Astrocyte (in vitro differentiated cells and primary cell): ENCODE data around the gene NODAL. TPM values are rescaled to one million over a fixed set of nuclear protein-coding genes. Genes with fewer than 3 reads are reported as not detected.

Experiments
- DNase-seq: peaks from one replicate; pipeline ENCODE4 v3.0.0-alpha.2; 2010; ENCODE audit warnings: low read depth
- FAIRE-seq: peaks from 2 replicates; lab custom pipeline; 2011; peaks lifted over from hg19 to GRCh38; lab: Jason Lieb, UNC
- H2AFZ ChIP-seq: 2 replicates; pipeline ENCODE4 v1.6.0; 2012; ENCODE audit warnings: low read depth, low read length, inconsistent platforms
- H3K27ac ChIP-seq: 2 replicates; pipeline ENCODE4 v1.5.1; 2011; ENCODE audit warnings: low read depth, low read length, inconsistent platforms
- H3K27me3 ChIP-seq: 2 replicates; pipeline ENCODE4 v1.6.0; 2011; ENCODE audit warnings: low read length, inconsistent platforms; ENCODE audit not compliant: insufficient read depth
- H3K36me3 ChIP-seq: 2 replicates; pipeline ENCODE4 v1.5.1; 2011; ENCODE audit warnings: low read length, inconsistent platforms; ENCODE audit not compliant: insufficient read depth
- H3K4me1 ChIP-seq: 2 replicates; pipeline ENCODE4 v1.5.1; 2011; ENCODE audit warnings: low read length, inconsistent platforms; ENCODE audit not compliant: insufficient read depth
- H3K4me2 ChIP-seq: 2 replicates; pipeline ENCODE4 v1.6.0; 2012; ENCODE audit warnings: low read length, inconsistent platforms
- H3K4me3 ChIP-seq: 2 replicates; pipeline ENCODE4 v1.5.1; 2011; ENCODE audit warnings: low read depth, mild to moderate bottlenecking, low read length, inconsistent platforms; ENCODE audit not compliant: insufficient read depth
- H3K79me2 ChIP-seq: 2 replicates; pipeline ENCODE4 v1.6.0; 2012; ENCODE audit warnings: mild to moderate bottlenecking, low read length, inconsistent platforms; ENCODE audit not compliant: insufficient read depth
- H3K9ac ChIP-seq: 2 replicates; pipeline ENCODE4 v1.6.0; 2012; ENCODE audit warnings: mild to moderate bottlenecking, low read length, inconsistent platforms
- H3K9me3 ChIP-seq: 2 replicates; pipeline ENCODE4 v1.5.1; 2012; ENCODE audit warnings: low read depth, mild to moderate bottlenecking, low read length, inconsistent platforms; ENCODE audit not compliant: insufficient read depth
- H4K20me1 ChIP-seq: 2 replicates; pipeline ENCODE4 v1.6.0; 2012; ENCODE audit warnings: low read length, inconsistent platforms; ENCODE audit not compliant: insufficient read depth
- H3K27ac Mint-ChIP-seq: one replicate; pipeline ENCODE4 v1.8.0; 2021; ENCODE audit warnings: mild to moderate bottlenecking, mixed read lengths; ENCODE audit not compliant: unreplicated experiment
- H3K27me3 Mint-ChIP-seq: one replicate; pipeline ENCODE4 v1.8.0; 2021; ENCODE audit warnings: low read depth, mixed read lengths; ENCODE audit not compliant: unreplicated experiment
- H3K36me3 Mint-ChIP-seq: one replicate; pipeline ENCODE4 v1.8.0; 2021; ENCODE audit warnings: low read depth, mixed read lengths; ENCODE audit not compliant: unreplicated experiment
- H3K4me1 Mint-ChIP-seq: one replicate; pipeline ENCODE4 v1.8.0; 2021; ENCODE audit warnings: low read depth, mixed read lengths; ENCODE audit not compliant: unreplicated experiment
- H3K4me3 Mint-ChIP-seq: one replicate; pipeline ENCODE4 v1.8.0; 2021; ENCODE audit warnings: mild to moderate bottlenecking, moderate library complexity, mixed read lengths; ENCODE audit not compliant: unreplicated experiment
- H3K9me3 Mint-ChIP-seq: one replicate; pipeline ENCODE4 v1.8.0; 2021; ENCODE audit warnings: mild to moderate bottlenecking, mixed read lengths; ENCODE audit not compliant: unreplicated experiment
- EZH2 ChIP-seq: IDR thresholded peaks from 2 replicates; pipeline ENCODE4 v1.6.1; 2012; ENCODE audit warnings: mild to moderate bottlenecking, low read length, inconsistent platforms; ENCODE audit not compliant: insufficient read depth
- total RNA-seq: library from RNA; stranded (reverse); gene quantifications from 2 replicates; pipeline ENCODE4 v1.2.1, GENCODE V29; 2021
- TF ChIP-seq, protein P1 (sequence below): IDR thresholded peaks from 2 replicates; pipeline ENCODE4 v1.5.1; 2011; ENCODE audit warnings: low read depth, mild to moderate bottlenecking, inconsistent platforms, low read length, moderate library complexity; ENCODE audit not compliant: insufficient read depth

NODAL gene
- total RNA-seq, 1 donor from 2014 or later: not detected

DNA sequence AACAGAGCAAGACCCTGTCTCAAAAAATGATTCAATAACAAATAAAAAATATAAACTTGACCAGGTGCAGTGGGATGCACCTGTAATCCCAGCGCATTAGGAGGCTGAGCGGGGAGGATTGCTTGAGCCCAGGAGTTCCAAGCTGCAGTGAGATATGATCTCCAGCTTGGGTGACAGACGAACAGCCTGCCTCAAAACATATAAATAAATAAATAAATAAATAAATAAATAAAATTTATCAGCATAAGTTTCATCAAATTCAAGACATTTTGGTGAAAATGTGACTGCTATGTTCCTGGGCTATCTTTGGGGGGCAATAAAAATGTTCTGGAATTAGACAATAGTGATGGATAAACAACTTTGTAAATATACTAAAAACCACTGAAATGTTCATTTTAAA lies 42.3 kb downstream of the NODAL start:
- Histone ChIP-seq H3K4me2 (no peak overlapping the region), H2AFZ (no peak overlapping the region), H3K4me3 (no peak overlapping the region), H4K20me1 (no peaks in the 10 kb centered on the region), H3K79me2 (peaks cover under 1% of the 10 kb centered on the region), H3K27me3 (no peaks in the 10 kb centered on the region), H3K9me3 (no peaks in the 10 kb centered on the region), H3K9ac (no peak overlapping the region), H3K4me1 (peaks cover 4% of the 10 kb centered on the region), H3K27ac (no peak overlapping the region), H3K36me3 (no peaks in the 10 kb centered on the region)
- FAIRE-seq: no peak
- TF ChIP-seq, protein P1, sequence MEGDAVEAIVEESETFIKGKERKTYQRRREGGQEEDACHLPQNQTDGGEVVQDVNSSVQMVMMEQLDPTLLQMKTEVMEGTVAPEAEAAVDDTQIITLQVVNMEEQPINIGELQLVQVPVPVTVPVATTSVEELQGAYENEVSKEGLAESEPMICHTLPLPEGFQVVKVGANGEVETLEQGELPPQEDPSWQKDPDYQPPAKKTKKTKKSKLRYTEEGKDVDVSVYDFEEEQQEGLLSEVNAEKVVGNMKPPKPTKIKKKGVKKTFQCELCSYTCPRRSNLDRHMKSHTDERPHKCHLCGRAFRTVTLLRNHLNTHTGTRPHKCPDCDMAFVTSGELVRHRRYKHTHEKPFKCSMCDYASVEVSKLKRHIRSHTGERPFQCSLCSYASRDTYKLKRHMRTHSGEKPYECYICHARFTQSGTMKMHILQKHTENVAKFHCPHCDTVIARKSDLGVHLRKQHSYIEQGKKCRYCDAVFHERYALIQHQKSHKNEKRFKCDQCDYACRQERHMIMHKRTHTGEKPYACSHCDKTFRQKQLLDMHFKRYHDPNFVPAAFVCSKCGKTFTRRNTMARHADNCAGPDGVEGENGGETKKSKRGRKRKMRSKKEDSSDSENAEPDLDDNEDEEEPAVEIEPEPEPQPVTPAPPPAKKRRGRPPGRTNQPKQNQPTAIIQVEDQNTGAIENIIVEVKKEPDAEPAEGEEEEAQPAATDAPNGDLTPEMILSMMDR: no peak
- TF ChIP-seq EZH2: no peak
- Mint-ChIP-seq H3K27ac (no peak overlapping the region), H3K9me3 (no peaks in the 10 kb centered on the region), H3K4me1 (peaks cover 3% of the 10 kb centered on the region), H3K4me3 (no peak overlapping the region), H3K27me3 (no peaks in the 10 kb centered on the region), H3K36me3 (no peaks in the 10 kb centered on the region)
- no peak for DNase-seq

DNA sequence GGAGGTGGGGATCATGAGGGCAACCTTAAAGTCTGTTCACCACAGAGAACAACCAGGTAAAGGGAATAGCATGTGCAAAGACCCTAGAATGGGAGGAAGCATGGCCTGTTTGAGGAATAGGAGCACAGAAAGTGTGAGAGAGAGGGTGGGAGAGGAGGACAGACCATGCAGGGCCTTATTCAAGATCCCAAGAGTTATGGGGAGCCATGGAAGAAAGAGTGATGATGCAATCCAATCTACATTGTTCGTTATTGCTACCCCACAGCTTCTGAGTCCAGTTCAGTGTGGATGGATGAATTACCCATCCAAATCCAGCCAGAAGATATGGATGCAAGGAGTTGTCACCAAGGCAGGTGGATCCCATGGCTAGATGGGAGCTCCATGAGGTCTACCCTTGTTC lies 45.3 kb downstream of the NODAL start:
- Histone ChIP-seq H3K4me1 (no peaks in the 10 kb centered on the region), H3K4me2 (no peak overlapping the region), H3K36me3 (no peaks in the 10 kb centered on the region), H3K9me3 (no peaks in the 10 kb centered on the region), H2AFZ (no peak overlapping the region), H3K9ac (no peak overlapping the region), H3K79me2 (no peaks in the 10 kb centered on the region), H3K27ac (no peak overlapping the region), H3K27me3 (peaks cover 7% of the 10 kb centered on the region), H3K4me3 (no peak overlapping the region), H4K20me1 (no peaks in the 10 kb centered on the region)
- Mint-ChIP-seq H3K27me3 (peaks cover 8% of the 10 kb centered on the region), H3K4me3 (no peak overlapping the region), H3K36me3 (no peaks in the 10 kb centered on the region), H3K9me3 (no peaks in the 10 kb centered on the region), H3K4me1 (no peaks in the 10 kb centered on the region), H3K27ac (no peak overlapping the region)
- FAIRE-seq (no peak), DNase-seq (no peak)
- TF ChIP-seq EZH2: no peak
- TF ChIP-seq, protein P1: no peak

DNA sequence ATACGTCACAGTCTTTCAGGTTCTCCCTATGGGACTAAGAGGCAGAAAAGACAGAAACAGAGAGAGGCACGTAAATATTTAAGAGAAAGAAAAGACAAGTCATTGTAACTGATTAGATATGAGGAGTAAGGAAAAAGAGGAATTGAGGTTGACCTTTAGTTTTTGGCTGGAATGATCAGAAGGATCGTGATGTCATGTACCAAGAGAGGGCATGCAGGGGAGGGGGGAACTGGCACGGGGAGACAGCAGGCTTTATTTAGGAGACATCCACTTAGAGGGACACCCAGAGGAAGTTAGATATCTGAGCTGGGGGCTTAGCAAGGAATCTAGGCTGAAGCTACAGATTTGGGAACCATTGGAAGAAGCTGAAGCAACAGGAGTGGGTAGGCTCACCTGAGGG lies 49.8 kb downstream of the NODAL start:
- Histone ChIP-seq H3K27ac (no peak overlapping the region), H3K9ac (no peak overlapping the region), H3K9me3 (no peaks in the 10 kb centered on the region), H3K36me3 (no peaks in the 10 kb centered on the region), H3K4me3 (no peak overlapping the region), H3K4me2 (no peak overlapping the region), H2AFZ (no peak overlapping the region), H4K20me1 (no peaks in the 10 kb centered on the region), H3K79me2 (no peaks in the 10 kb centered on the region), H3K4me1 (no peaks in the 10 kb centered on the region), H3K27me3 (peaks cover 21% of the 10 kb centered on the region)
- Mint-ChIP-seq H3K4me3 (no peak overlapping the region), H3K27me3 (peaks cover 19% of the 10 kb centered on the region), H3K9me3 (no peaks in the 10 kb centered on the region), H3K36me3 (no peaks in the 10 kb centered on the region), H3K27ac (no peak overlapping the region), H3K4me1 (no peaks in the 10 kb centered on the region)
- no peak for TF ChIP-seq EZH2
- TF ChIP-seq, protein P1: no peak
- DNase-seq (no peak), FAIRE-seq (no peak)

Other genes starting within 250 kb of the NODAL start
- gene PPA1, start 208.3 kb downstream of the NODAL start, total RNA-seq: 95.3 and 108 TPM in 2 replicates
- not detected in 2 replicates for gene NPFFR1, start 157.7 kb downstream of the NODAL start, total RNA-seq
- 7.4 and 7.8 TPM in 2 replicates for gene LRRC20, start 59.1 kb downstream of the NODAL start, total RNA-seq
- gene EIF4EBP2, start 37.5 kb downstream of the NODAL start, total RNA-seq: 73.2 and 74.0 TPM in 2 replicates
- gene PALD1, start 37.1 kb upstream of the NODAL start, total RNA-seq: 1.8 and 2.0 TPM in 2 replicates
- 0.14 and 0.16 TPM in 2 replicates for gene PRF1, start 161.1 kb upstream of the NODAL start, total RNA-seq
- gene ADAMTS14, start 230.8 kb upstream of the NODAL start, total RNA-seq: 19.4 and 30.2 TPM in 2 replicates